Activated CD8-positive, alpha-beta memory T cell treated with anti-CD3 and anti-CD28 coated beads for 24 hours (primary cell): Measurements from ENCODE around the gene MTA3.

ENCODE experiments used
- DNase-seq: peaks from one replicate; pipeline ENCODE4 v3.0.0-alpha.2; 2020

MTA3 gene

GRCh38 chr2:42765686-42766085 is 197.3 kb downstream of the MTA3 start:
- no peak for DNase-seq

DNA sequence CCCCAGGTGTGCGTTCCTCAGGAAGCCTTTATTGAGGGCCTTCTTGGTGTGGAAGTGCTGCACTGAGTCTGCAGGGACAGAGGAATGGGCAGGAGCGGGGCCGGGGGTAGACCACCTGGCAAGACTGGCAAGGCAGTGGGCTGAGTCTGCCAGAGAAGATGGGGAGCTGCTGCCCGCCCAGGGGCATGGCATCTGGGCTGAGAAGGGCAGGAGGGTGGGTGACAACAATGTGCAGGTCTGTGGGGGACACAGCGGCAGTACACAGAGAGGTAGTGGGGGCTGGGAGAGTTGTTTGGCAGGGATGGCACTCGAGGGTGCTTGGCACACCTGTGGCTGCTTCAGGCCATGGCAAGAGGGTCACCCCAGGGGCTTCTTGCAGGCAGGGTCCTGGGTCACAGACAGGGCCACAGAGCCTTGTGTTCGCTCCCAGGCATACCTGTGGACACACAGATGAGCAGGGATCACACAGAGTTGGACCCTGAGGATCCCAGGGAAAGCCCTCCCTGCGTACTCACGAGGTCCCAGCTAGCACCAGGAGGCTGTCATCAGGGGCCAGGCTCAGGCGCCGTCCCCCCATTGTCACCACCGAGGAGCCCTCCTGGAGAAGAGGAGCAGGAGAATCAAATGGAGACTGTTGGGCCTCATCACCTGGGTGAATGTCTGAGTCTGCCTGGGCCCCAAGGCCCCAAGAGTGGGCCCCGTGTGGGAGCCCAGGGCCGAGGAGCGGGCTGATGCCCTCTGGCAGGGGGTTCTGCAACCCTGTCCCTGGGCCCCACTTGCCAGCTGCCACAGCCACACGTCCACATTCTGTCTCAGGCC is 198.9 kb downstream of the MTA3 start:
- DNase-seq = no peak

DNA sequence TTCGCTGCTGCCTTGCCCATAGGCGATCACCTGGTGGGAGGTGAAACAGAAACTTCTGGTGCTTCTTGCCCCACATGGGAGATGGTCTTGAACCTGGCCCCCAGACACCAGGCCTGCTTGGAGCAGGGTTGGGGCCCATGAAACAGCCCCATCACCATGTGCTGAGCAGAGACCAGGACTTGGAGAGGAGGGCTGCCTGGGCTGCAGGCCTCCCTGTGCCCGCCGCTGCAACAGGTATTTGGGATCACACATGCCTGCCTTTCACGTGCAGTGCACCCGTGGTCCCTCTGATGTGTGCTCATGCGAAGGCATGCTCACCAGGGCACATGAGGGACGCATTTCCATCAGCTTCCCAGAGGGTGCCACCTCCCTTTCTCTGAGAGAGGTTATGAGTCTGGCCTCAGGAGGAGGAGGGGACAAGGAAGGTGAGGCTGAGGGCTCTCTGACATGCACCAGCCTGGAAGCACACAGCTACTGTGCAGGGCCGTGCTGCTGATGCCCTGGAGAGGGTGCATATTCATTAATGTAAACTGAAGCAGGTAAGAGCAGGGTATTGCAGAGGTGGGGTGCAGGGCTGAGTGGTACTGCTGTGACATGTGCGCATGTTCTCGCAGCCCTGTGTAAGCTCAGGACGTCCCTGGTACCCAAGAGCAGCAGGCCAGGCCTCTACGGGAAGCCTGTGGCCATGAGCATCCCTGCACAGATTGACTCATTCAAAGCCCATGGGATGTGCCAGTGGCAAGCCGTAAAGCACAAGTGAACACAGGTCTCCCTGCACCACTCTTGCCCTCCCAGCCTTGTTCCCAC is 199.7 kb downstream of the MTA3 start:
- no peak for DNase-seq

GRCh38 chr2:42768706-42769256 is 200.3 kb downstream of the MTA3 start:
- no peak for DNase-seq

- DNase-seq = no peak
Measured at GRCh38 chr2:42769583-42770287, 201.3 kb downstream of the MTA3 start.

GRCh38 chr2:42770288-42771131 is 202.1 kb downstream of the MTA3 start:
- DNase-seq = no peak

- DNase-seq = no peak
Measured at GRCh38 chr2:42771546-42772153, 203.2 kb downstream of the MTA3 start.

DNA sequence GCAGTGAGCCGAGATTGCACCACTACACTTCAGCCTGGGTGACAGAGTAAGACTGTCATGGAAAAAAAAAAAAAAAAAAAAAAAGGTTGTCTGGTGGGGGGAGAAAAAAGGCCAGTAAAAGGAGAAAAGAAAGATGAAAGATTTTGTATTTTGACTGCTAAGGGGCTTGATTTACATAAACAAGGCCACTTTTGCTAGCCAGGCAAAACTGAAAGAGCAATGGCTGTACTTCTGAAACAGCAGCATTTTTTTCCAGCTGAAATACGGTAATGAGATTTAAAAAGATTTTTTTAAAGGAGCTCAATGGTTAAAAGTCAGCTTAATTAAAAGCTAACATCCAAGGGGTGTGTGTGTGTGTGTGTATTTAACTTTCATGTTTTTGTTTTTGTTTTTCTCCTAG is 206.8 kb downstream of the MTA3 start:
- no peak for DNase-seq

DNA sequence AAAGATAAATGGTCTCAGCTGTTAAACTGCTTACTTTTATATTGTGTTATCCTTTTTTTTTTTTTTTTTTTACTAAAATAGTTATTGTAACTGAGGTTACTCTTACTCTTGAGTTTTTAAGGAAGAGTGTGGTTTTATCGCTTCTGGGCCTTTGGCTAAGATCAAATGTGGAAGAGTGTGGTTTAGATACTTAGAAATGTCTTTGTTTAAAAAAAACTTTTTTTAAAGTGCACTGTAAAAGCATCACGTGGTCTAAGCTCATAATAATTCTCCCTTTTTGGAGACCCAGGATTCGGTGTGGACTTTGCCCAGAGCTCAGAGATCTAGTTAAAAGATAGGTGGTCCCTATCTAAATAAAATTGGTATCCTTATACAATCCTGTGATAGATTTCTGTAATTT is 207.4 kb downstream of the MTA3 start:
- DNase-seq = no peak

DNA sequence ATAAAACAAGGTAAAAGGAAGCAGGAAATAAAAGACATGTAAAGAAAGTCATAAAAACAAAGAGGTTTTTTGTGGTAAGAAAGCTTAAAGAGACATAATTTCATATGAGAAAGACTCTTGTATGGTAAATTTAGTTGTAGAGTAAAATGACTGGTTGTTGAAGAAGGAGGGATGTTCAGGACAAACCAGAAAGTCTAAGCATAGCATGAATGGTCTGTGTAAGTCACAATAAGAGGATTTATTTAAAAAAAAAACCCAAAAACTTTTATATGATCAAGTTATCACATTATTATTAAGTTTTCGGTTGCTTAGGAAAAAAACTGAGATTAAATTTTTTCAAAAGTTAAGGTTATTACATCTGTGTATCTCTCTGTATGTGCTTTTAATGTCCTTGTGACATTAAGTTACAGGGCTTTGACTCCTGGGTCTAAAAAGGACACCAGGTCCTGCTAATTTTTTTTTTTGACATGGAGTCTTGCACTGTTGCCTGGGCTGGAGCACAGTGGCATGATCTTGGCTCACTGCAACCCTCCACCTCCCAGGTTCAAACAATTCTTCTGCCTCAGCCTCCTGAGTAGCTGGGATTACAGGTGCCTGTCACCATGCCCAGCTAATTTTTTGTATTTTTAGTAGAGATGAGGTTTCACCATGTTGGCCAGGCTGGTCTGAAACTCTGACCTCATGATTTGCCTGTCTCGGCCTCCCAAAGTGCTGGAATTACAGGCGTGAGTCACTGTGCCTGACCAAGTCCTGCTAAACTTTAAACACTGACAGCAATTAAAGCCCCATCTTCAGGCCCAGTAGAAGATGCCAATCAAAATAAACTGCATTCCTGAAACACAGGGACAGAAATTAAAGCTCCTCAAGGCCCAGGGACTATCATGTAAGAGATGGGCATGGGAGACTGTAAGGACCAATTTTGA is 209.7 kb downstream of the MTA3 start:
- DNase-seq = no peak

DNA sequence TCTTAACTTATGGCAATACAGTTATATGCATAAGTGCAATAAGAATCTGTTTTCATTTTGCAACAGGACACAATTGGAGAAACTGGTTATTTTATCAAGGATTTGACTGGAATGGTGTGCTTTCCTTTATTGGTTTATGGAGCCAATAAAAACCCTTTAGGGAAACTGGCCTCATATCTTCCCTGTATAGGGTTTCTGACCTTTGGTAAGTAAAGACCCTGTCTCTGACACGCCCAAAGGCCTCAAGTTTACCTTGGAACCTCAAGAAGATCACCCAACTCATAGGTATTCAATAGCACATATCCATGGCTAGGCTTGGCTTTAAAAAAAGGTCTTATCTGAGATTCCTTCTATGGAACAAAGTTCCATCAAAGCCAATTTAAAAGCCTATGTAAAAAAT is 212.7 kb downstream of the MTA3 start:
- no peak for DNase-seq

DNA sequence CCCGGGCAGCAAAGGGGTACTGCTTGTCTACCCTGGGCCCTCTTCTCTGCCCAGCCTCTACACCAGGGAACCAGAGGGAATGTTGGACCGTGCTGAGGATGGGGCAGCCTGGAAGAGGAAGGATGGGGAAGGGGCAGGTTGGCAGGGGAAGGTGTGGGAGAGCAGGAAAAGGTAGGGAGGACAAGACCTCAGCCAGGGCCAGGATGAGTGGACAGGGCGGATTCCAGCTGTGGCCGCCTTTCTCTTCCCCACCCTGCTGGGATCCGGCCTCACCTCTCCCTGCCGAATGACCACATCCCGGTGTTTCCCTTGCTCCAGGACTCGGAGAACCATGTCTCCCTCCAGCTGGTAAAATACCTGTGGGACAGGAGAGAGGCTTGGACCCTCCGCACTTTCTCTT is 215.1 kb downstream of the MTA3 start:
- DNase-seq = no peak

GRCh38 chr2:42784204-42784880 is 215.9 kb downstream of the MTA3 start:
- DNase-seq = peak; percentile 40

DNA sequence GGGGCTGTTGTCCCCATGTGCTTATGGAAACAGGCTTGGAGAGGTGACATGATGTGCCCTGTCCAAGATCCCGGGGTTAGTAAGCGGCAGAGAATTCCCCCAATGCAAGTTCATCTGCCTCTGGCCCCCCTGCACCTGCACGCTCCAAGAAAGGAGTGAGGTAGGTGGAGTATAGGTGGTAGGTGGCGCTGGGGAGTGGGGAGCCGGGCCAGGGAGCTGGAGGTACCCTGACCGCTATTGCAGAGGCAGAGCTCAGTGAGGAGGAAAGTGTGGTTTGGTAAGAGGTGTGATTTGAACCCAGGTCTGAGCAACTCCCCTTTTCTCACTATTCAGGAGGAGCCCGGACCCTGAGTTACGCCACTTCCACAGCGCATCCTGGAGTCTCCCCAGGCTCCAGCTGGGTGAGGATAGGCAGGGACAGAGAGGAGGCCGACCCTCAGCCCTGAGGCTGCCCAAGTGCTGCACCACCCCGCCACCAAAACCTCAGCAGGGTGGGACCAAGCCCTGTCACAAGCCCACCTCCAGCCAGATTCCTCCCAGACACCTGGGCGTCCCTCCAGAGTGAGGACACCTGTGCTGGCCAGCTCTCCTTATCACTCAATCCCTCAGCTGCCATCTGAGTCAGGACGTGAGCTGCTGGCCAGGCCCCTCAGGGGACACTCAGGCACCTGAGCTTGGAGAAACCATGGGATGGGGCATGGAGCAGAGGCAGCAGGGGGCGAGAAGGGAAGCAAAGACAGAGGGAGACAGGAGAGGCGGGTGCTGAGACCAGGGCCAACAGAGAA is 218.3 kb downstream of the MTA3 start:
- peak; percentile 49 for DNase-seq

GRCh38 chr2:42787424-42787787 is 219.0 kb downstream of the MTA3 start:
- peak; percentile 48 for DNase-seq

DNA sequence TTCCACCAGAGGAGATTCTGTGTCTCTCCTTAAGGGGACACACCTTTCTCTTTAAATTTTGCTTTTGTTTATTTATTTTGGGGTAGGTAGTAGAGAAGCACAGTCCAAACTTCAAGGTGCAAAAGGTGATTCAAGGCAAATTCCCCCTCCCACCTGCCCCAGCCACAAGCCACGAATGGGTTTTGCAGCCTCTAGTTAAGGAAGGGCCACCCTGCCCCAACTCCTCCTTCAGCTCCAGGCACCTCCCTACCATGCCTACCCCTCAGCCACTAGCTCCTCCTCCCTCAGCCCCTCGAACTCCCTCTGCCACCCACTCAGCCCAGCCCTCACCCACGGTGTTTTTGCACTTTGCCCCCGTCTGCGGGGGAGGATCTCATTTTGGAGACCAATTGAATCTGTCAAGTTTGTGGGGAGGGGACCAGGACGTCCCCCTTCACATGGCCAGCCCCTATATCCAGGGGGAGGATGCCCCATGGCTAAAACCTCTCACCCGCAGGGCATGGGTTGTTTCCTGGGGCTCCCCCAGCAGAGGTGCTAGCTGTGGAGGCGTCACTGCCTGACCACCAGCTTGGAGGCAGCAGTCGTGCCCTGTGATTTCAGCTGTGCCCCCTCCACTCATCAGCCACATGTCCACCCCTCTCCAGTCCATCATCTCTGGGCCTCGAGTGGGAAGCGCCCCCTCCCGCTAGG is 219.5 kb downstream of the MTA3 start:
- DNase-seq = peak; percentile 43

DNA sequence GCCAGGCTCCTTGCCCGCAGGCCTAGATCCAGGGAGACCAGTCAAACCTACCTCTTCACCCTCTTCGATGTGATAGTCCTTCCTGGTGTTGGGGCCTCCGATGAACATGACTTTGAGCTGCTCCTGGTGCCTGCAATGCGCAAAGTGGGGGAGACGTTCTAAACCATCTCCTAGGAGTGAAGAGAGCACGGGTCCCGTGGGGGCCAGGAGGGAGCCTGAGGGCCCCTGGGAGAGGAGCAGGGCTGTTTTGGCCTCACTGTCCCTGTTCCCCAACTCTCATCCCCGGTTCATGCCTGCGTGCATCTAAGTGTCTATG is 220.0 kb downstream of the MTA3 start:
- DNase-seq = peak; percentile 53

DNA sequence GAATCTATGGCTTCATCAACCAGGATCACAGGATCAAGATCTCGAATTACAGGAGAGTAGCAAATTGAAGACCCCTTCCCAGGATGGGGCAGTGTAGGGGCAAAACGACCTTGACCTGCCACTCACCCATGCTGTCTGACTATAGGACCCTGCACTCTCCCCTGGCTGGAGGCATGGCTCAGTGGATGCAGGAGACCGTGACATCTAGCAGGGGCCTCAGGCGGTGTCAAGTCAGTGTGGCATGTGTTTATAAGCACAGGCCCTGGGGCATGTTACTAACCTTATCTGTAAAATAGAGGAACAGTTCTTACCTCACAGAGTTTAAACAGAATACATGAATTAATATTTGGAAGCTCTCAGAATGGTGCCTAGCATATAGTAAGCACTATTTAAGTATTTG is 220.4 kb downstream of the MTA3 start:
- peak; percentile 30 for DNase-seq

GRCh38 chr2:42789751-42790150 is 221.3 kb downstream of the MTA3 start:
- peak; percentile 49 for DNase-seq
